Urinary bladder (tissue), 4 donors: ENCODE measurements around the gene DAAM1. TPM values are rescaled to one million over a fixed set of nuclear protein-coding genes. Genes with fewer than 3 reads are reported as not detected.

Source experiments
- DNase-seq: peaks from one replicate; pipeline ENCODE4 v3.0.0-alpha.2; 2015; ENCODE audit errors: extremely low spot score
- H3K27ac ChIP-seq: one replicate; pipeline ENCODE4 v1.5.1; 2013; ENCODE audit warnings: low read depth, mild to moderate bottlenecking, moderate library complexity
- H3K36me3 ChIP-seq: one replicate; pipeline ENCODE4 v1.6.1; 2013; ENCODE audit warnings: mild to moderate bottlenecking, moderate library complexity; ENCODE audit not compliant: insufficient read depth
- H3K4me1 ChIP-seq: one replicate; pipeline ENCODE4 v1.6.1; 2013; ENCODE audit warnings: mild to moderate bottlenecking, moderate library complexity; ENCODE audit not compliant: insufficient read depth
- H3K4me3 ChIP-seq: one replicate; pipeline ENCODE4 v1.5.1; 2013; ENCODE audit warnings: low read depth, low read length
- WGBS: extraction: QIAGEN DNeasy Blood & Tissue Kit; methylation state at CpG from one replicate; pipeline ENCODE4 v1.1.7; 2013; 5-methylcytosine and 5-hydroxymethylcytosine counted together
- polyA plus RNA-seq: library from polyadenylated mRNA; stranded (reverse); fragments of 200-250 nt; gene quantifications from one replicate; pipeline ENCODE4 v1.2.3, GENCODE V29; 2013
- total RNA-seq: library from RNA; depleted of rRNA; stranded (reverse); fragments of >200 nt; gene quantifications from one replicate; pipeline ENCODE4 v1.2.3, GENCODE V29; 2014
- donor health status: healthy with polysubstance abuse.
- donor health status: healthy.

DAAM1 gene
- total and polyA plus RNA-seq, 2 donors, result 24.2 to 85.2 TPM

DNA sequence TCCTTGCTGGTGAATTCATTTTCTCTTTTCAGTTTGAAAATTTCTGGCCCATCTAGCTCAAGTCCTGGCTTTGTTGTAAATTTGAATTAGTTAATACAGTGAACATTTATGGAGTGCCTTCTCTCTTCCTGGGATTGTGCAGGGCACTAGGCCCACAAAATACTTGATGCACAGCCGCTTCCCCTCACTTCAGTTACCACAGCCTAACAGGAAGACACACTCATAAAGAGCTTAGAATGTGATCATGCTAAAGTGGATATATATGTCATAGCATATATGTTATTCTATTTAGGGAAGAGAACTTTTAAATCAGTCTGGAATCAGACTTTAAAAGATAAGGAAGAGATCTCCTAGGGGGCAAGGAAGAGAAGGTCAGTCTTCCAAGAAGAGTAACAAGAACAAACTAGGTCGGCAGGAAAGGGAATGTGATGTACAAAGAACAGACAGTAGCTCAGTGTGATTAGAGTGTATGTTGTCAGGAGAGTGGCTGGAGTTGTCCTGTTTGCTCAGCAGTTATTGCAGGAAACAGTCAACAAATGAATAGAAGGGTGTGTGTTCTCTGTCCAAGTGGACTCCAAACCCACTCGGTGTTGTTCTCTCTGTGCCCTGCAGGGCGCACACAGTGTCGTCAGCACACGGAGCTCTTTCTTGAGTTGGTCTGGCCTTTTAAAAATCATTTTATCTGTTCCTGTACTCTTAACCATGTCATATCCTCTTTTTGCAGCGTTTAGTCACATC lies 74.4 kb downstream of the DAAM1 start:
- 74% methylated on average over 7 of the region's 7 CpGs for WGBS
- DNase-seq, result no peak
- no peak overlapping the region for H3K4me3 ChIP-seq
- H3K4me1 ChIP-seq, result no peaks in the 10 kb centered on the region
- no peak overlapping the region for H3K27ac ChIP-seq
- H3K36me3 ChIP-seq, result no peaks in the 10 kb centered on the region

DNA sequence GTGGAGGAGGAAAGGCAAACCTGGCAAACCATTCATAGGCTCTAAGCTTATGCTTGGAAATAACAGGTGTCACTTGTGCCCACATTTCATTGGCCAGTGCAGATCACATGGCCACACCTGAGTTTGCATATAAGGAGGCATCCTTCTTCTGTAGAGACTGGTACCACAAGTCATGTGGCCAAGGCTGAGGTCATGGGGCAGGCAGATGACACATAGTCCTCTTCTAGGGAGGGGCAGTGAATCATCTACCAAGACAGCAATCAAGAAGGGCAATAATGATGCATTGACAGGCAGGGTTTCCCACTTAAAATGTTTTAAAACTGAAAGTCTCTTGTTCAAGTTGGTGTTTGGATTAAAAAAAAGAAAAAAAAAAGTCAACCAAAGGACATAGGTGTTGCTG lies 77.3 kb downstream of the DAAM1 start:
- no peak overlapping the region for H3K27ac ChIP-seq
- no peaks in the 10 kb centered on the region for H3K36me3 ChIP-seq
- DNase-seq, result no peak
- H3K4me3 ChIP-seq, result no peak overlapping the region
- no peaks in the 10 kb centered on the region for H3K4me1 ChIP-seq

DNA sequence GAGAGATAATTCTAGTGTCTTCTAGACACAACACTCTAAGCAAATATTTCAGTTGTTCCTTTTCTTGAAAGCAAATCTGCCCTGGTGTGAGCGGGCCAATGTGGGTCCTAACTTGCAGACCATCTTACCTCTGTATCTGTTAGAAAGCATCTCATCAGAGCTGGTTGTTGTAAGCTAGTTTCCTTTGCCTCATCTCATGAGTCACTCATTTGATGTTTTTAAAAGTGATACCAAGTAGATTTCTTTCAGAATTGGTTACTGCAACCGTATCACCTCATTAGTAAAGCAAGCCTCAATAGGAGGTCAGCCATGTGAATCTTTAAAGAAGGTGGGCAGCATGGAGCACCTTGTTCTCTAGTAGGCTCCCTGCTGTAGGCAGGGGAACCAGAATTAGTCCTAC lies 78.6 kb downstream of the DAAM1 start:
- H3K27ac ChIP-seq, result no peak overlapping the region
- DNase-seq, result no peak
- 97% methylated on average over 2 of the region's 2 CpGs for WGBS
- H3K4me1 ChIP-seq, result no peaks in the 10 kb centered on the region
- H3K36me3 ChIP-seq, result no peaks in the 10 kb centered on the region
- no peak overlapping the region for H3K4me3 ChIP-seq

DNA sequence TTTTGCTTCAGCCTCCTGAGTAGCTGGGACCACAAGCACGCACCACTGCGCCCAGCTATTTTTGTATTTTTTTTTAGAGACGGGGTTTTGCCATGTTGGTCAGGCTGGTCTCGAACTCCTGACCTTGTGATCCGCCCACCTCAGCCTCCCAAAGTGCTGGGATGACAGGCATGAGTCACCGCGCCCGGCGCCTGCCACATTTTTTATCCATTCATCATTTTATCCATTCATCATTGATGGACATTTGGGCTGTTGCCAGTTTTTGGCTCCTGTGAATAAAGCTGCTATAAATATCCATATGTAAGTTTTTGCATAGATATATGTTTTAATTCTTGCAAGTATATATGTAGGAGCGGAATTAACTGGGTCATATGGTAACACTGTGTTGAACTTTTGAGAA lies 79.5 kb downstream of the DAAM1 start:
- no peak for DNase-seq
- Histone ChIP-seq H3K27ac (no peak overlapping the region), H3K4me3 (no peak overlapping the region), H3K36me3 (no peaks in the 10 kb centered on the region), H3K4me1 (no peaks in the 10 kb centered on the region)
- WGBS, result 91% methylated on average over 10 of the region's 10 CpGs

DNA sequence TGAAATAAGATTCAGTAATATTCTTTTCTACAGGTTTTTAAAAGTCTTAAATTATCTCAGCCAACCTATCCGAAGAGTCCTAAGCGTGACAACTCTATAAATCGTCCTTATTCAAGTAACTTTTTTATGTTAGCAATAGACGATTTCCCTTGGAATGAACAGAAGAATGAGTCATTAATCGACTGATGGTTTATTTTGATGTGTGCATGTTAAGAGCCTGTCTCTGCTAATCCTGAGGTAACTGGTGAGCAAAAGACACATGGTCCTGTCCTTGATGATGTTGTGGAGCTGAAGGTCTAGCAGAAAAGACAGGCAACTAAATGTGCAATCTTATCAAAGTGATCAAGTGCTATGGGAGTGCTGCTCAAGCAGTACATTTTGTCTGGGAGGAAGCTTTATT lies 80.4 kb downstream of the DAAM1 start:
- DNase-seq, result no peak
- no peaks in the 10 kb centered on the region for H3K4me1 ChIP-seq
- no peaks in the 10 kb centered on the region for H3K36me3 ChIP-seq
- H3K4me3 ChIP-seq, result no peak overlapping the region
- 94% methylated on average over 5 of the region's 5 CpGs for WGBS
- no peak overlapping the region for H3K27ac ChIP-seq

DNA sequence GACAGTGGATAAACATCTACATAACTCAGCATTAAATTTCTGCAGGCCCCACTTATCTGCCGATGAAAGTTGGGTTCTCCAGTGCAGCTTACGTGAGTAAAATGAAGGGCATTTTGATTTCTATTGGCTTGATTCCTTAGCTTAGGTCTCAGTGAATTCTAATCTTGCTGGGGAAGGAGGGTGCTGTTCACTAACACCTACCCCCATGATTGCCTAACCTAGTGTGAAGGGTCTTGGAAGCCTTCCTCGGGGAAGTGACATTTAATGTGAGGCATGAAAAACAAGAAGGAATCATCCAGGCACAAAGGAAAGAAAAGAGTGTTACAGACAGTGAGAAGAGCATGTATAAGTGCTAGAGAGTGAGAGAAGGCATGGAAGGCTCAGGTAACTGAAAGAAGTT lies 81.0 kb downstream of the DAAM1 start:
- no peak overlapping the region for H3K4me3 ChIP-seq
- H3K36me3 ChIP-seq, result no peaks in the 10 kb centered on the region
- no peak for DNase-seq
- H3K27ac ChIP-seq, result no peak overlapping the region
- no peaks in the 10 kb centered on the region for H3K4me1 ChIP-seq
- WGBS, result 87% methylated on average over 3 of the region's 3 CpGs

- no peak for DNase-seq
- no peaks in the 10 kb centered on the region for H3K4me1 ChIP-seq
- no peak overlapping the region for H3K4me3 ChIP-seq
- H3K36me3 ChIP-seq, result no peaks in the 10 kb centered on the region
- no peak overlapping the region for H3K27ac ChIP-seq
- 91% methylated on average over 2 of the region's 2 CpGs for WGBS
These were observed 82.8 kb downstream of the DAAM1 start for GRCh38 chr14:59271256-59271655.

DNA sequence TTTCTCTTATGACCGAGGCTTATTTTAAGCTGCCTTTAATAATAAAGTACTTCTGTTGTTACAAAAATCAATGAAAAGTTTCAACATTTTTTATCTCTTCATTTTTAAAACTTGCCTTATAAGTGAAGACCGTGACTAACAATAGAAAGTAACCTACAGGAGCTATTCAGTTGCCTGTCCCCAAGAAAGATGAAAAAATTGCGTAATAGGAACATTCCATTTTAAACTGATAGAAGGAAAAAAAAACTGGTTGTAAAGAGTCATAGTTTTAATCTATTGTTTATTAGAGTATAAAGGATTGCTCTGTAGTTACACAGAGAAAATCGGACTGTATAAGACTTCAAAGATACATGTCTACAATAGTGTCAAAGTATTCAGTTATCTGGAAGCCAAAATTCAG lies 83.3 kb downstream of the DAAM1 start:
- no peak overlapping the region for H3K27ac ChIP-seq
- no peaks in the 10 kb centered on the region for H3K4me1 ChIP-seq
- WGBS, result 70% methylated on average over 4 of the region's 4 CpGs
- DNase-seq, result no peak
- H3K4me3 ChIP-seq, result no peak overlapping the region
- no peaks in the 10 kb centered on the region for H3K36me3 ChIP-seq

- Histone ChIP-seq H3K4me1 (no peaks in the 10 kb centered on the region), H3K36me3 (no peaks in the 10 kb centered on the region), H3K4me3 (no peak overlapping the region), H3K27ac (no peak overlapping the region)
- no peak for DNase-seq
These were observed 84.2 kb downstream of the DAAM1 start for GRCh38 chr14:59272633-59273032.

- no peaks in the 10 kb centered on the region for H3K4me1 ChIP-seq
- no peak overlapping the region for H3K4me3 ChIP-seq
- 87% methylated on average over 4 of the region's 4 CpGs for WGBS
- no peak for DNase-seq
- no peak overlapping the region for H3K27ac ChIP-seq
- no peaks in the 10 kb centered on the region for H3K36me3 ChIP-seq
These were observed 85.3 kb downstream of the DAAM1 start for GRCh38 chr14:59273737-59274136.

DNA sequence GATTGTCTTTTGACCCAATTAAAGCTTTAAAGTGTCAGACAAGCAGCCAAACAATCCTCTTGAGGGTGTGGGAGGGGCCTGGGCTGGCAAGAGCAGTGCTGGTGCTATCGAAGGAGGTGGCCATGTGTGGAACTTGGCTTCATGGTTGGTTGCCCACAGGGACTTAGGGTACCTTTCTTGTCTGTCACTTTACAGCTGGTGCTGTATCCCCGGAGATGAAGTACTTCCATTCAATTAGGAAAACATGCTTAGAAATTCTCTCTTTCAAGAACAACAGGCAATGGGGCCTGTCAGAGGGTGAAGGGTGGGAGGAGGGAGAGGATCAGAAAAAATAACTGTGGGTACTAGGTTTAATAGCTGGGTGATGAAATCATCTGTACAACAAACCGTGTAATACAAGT lies 86.5 kb downstream of the DAAM1 start:
- Histone ChIP-seq H3K36me3 (no peaks in the 10 kb centered on the region), H3K4me1 (no peaks in the 10 kb centered on the region), H3K27ac (no peak overlapping the region), H3K4me3 (no peak overlapping the region)
- no peak for DNase-seq
- 48% methylated on average over 3 of the region's 3 CpGs for whole genome bisulfite sequencing

- Histone ChIP-seq H3K27ac (no peak overlapping the region), H3K36me3 (no peaks in the 10 kb centered on the region), H3K4me3 (no peak overlapping the region), H3K4me1 (no peaks in the 10 kb centered on the region)
- DNase-seq, result no peak
These were observed 87.2 kb downstream of the DAAM1 start for GRCh38 chr14:59275668-59276067.

- no peaks in the 10 kb centered on the region for H3K36me3 ChIP-seq
- no peak for DNase-seq
- no peak overlapping the region for H3K4me3 ChIP-seq
- no peak overlapping the region for H3K27ac ChIP-seq
- H3K4me1 ChIP-seq, result no peaks in the 10 kb centered on the region
These were observed 87.8 kb downstream of the DAAM1 start for GRCh38 chr14:59276235-59276634.

DNA sequence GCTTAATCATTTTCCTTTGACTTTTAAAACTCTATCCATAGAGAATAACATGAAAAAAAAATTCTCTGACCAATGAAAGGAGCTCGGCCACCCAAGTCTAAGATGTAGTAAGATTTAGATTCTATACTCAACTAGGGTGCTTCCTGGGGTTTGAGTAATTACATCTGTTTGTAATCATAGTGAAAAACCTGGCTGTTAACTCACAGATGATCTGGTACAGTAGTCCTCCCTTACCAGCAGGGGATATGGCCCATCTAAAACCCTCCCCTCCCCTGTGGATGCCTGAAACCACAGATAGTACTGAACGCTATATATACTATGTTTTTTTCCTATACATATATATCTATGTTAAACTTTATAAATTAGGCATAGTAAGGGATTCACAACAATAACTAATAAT lies 89.2 kb downstream of the DAAM1 start:
- DNase-seq, result no peak
- H3K36me3 ChIP-seq, result no peaks in the 10 kb centered on the region
- no peak overlapping the region for H3K27ac ChIP-seq
- no peaks in the 10 kb centered on the region for H3K4me1 ChIP-seq
- no peak overlapping the region for H3K4me3 ChIP-seq
- WGBS, result 87% methylated on average over 2 of the region's 2 CpGs

GRCh38 chr14:59278111-59278510 lies 89.6 kb downstream of the DAAM1 start:
- Histone ChIP-seq H3K4me3 (no peak overlapping the region), H3K36me3 (no peaks in the 10 kb centered on the region), H3K4me1 (no peaks in the 10 kb centered on the region), H3K27ac (no peak overlapping the region)
- WGBS, result 41% methylated on average over 2 of the region's 2 CpGs
- no peak for DNase-seq
